ENCODE measurements around the gene MIER1.

MIER1 gene

DNA sequence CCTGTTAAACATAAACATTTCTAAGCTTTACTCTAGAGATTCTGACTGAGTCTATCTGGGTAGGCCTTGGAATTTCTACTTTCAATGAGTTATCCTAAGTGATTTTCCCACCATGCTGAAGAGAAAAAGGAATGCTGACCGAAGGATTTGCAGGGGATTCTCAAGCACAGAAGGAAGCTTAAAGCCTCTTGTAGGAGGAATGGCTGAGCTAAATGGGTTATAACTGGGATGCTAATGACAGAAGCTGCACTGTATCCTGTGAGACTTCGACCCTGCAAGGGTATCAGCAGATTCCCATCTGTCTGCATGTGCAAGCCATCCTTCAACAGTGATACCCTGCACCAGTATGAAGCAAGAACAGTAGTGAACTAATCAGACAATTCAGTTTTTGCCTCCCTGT, 93.8 kb downstream of the MIER1 start:
- Histone ChIP-seq H3K4me3 (ENCODE audit: low read depth in 1 of 2, low read length in 2 of 2) (no peak overlapping the region), H3K4me1 (ENCODE audit: control insufficient read depth in 1 of 2, insufficient read depth in 2 of 2, low read length in 2 of 2) (peaks cover 6 to 9% of the 10 kb centered on the region in 2 donors), H3K36me3 (ENCODE audit: control insufficient read depth in 1 of 2, insufficient read depth in 2 of 2, low read length in 2 of 2) (peaks cover 11 to 47% of the 10 kb centered on the region in 2 donors), H3K27ac (ENCODE audit: low read depth, low read length) (no peak overlapping the region), H3K27me3 (ENCODE audit: control insufficient read depth in 1 of 2, insufficient read depth in 2 of 2, low read length in 2 of 2) (no peaks in the 10 kb centered on the region), H3K9ac (ENCODE audit: low read depth in 1 of 2, low read length in 2 of 2) (no peak overlapping the region), H3K9me3 (ENCODE audit: control insufficient read depth in 1 of 2, low read length in 2 of 2) (no peaks in the 10 kb centered on the region)

DNA sequence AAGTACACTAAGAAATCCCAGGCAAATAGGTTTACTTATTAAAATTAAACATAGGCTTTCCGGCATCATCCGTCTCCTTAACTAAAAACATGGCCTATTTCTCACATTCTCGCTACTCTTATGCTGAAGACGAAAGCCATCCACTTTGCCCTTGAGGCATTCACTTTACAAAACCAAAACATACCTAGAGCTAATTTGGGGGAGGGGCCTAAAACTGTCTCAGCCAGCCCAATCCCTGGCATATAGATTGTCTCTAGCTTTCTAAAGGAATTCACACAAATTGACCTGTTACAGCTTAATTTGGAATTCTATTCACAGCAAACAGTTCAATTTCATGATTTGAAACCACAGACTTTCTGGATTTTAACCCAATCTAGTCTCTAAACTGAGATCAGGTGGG, 94.3 kb downstream of the MIER1 start:
- H3K4me3 ChIP-seq (ENCODE audit: low read depth in 1 of 2, low read length in 2 of 2) = no peak overlapping the region
- H3K4me1 ChIP-seq (ENCODE audit: control insufficient read depth in 1 of 2, insufficient read depth in 2 of 2, low read length in 2 of 2) = peaks cover 6 to 9% of the 10 kb centered on the region in 2 donors
- H3K27me3 ChIP-seq (ENCODE audit: control insufficient read depth in 1 of 2, insufficient read depth in 2 of 2, low read length in 2 of 2) = no peaks in the 10 kb centered on the region
- H3K36me3 ChIP-seq (ENCODE audit: control insufficient read depth in 1 of 2, insufficient read depth in 2 of 2, low read length in 2 of 2) = peaks cover 11 to 47% of the 10 kb centered on the region in 2 donors
- H3K9me3 ChIP-seq (ENCODE audit: control insufficient read depth in 1 of 2, low read length in 2 of 2) = no peaks in the 10 kb centered on the region
- H3K27ac ChIP-seq (ENCODE audit: low read depth, low read length) = no peak overlapping the region
- H3K9ac ChIP-seq (ENCODE audit: low read depth in 1 of 2, low read length in 2 of 2) = no peak overlapping the region

DNA sequence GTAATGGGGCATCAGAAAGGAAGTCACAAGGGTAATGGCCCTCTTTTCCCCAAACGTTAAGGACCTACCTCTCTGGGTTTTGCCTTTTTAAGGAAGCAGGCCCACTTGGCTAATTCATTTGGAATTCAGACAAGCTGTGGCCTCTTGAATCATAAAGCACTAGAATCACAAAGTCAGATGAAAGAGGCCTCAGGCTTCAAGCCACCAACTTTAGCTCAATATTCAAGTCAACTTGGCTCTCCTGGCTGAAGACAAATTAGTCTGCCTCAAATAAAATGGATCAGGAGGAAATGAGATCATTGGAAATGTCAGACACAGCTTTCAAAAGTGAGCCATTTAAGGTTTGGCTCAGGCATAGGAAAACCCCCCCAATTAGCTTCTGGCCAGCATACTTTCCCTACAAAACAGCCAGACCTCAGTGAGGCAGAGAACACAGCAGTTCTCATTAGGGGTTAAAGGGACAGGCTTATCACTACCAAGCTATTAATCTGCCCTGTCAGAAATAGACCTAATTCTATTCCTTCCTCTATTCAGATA, 94.9 kb downstream of the MIER1 start:
- Histone ChIP-seq H3K4me1 (ENCODE audit: control insufficient read depth in 1 of 2, insufficient read depth in 2 of 2, low read length in 2 of 2) (peaks cover 6 to 9% of the 10 kb centered on the region in 2 donors), H3K36me3 (ENCODE audit: control insufficient read depth in 1 of 2, insufficient read depth in 2 of 2, low read length in 2 of 2) (peaks cover 11 to 47% of the 10 kb centered on the region in 2 donors), H3K9ac (ENCODE audit: low read depth in 1 of 2, low read length in 2 of 2) (no peak overlapping the region), H3K4me3 (ENCODE audit: low read depth in 1 of 2, low read length in 2 of 2) (no peak overlapping the region), H3K27me3 (ENCODE audit: control insufficient read depth in 1 of 2, insufficient read depth in 2 of 2, low read length in 2 of 2) (no peaks in the 10 kb centered on the region), H3K27ac (ENCODE audit: low read depth, low read length) (no peak overlapping the region), H3K9me3 (ENCODE audit: control insufficient read depth in 1 of 2, low read length in 2 of 2) (no peaks in the 10 kb centered on the region)

DNA sequence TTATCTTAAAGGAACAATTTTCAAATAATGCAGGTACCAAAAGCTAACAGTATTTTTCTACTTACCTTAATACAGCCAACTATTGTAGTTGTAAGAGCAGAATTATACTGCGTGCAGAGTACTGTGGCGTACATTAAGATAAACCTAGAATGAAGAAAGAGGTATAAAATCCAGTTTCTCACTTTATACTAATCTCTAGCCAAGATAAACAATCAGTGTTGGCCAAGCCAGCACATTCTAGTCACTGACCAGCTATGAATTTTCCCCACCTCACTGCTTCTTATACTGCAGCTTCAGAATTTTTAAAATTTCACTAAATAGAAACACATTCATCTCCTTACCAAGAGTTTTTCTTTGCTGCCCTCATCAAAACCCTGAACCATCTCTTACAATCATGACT, 95.5 kb downstream of the MIER1 start:
- Histone ChIP-seq H3K9me3 (ENCODE audit: control insufficient read depth in 1 of 2, low read length in 2 of 2) (no peaks in the 10 kb centered on the region), H3K27me3 (ENCODE audit: control insufficient read depth in 1 of 2, insufficient read depth in 2 of 2, low read length in 2 of 2) (no peaks in the 10 kb centered on the region), H3K27ac (ENCODE audit: low read depth, low read length) (no peak overlapping the region), H3K9ac (ENCODE audit: low read depth in 1 of 2, low read length in 2 of 2) (no peak overlapping the region), H3K4me3 (ENCODE audit: low read depth in 1 of 2, low read length in 2 of 2) (no peak overlapping the region), H3K4me1 (ENCODE audit: control insufficient read depth in 1 of 2, insufficient read depth in 2 of 2, low read length in 2 of 2) (peaks cover 6 to 9% of the 10 kb centered on the region in 2 donors), H3K36me3 (ENCODE audit: control insufficient read depth in 1 of 2, insufficient read depth in 2 of 2, low read length in 2 of 2) (peaks cover 11 to 47% of the 10 kb centered on the region in 2 donors)

DNA sequence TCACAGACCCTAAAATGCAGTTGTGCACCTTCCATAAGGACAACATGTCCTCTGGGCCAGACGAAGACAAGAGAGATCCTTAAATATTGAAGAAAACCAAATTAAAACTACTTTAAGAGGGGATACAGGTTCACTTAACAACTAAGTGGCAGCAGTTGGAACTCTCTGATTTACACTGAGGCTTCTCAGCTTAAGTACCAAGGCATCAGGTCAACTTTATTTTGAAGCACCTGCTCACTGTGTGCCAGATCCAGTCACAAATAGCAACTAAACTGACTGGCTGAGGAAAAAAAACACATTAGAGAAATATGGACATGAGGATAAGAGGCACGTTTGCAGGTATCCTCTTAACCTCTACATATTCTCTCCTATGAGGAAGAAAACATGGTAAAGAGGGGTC, 96.0 kb downstream of the MIER1 start:
- Histone ChIP-seq H3K9me3 (ENCODE audit: control insufficient read depth in 1 of 2, low read length in 2 of 2) (no peaks in the 10 kb centered on the region), H3K9ac (ENCODE audit: low read depth in 1 of 2, low read length in 2 of 2) (no peak overlapping the region), H3K27me3 (ENCODE audit: control insufficient read depth in 1 of 2, insufficient read depth in 2 of 2, low read length in 2 of 2) (no peaks in the 10 kb centered on the region), H3K4me3 (ENCODE audit: low read depth in 1 of 2, low read length in 2 of 2) (no peak overlapping the region), H3K27ac (ENCODE audit: low read depth, low read length) (no peak overlapping the region), H3K36me3 (ENCODE audit: control insufficient read depth in 1 of 2, insufficient read depth in 2 of 2, low read length in 2 of 2) (peaks cover 11 to 47% of the 10 kb centered on the region in 2 donors), H3K4me1 (ENCODE audit: control insufficient read depth in 1 of 2, insufficient read depth in 2 of 2, low read length in 2 of 2) (peaks cover 6 to 9% of the 10 kb centered on the region in 2 donors)

DNA sequence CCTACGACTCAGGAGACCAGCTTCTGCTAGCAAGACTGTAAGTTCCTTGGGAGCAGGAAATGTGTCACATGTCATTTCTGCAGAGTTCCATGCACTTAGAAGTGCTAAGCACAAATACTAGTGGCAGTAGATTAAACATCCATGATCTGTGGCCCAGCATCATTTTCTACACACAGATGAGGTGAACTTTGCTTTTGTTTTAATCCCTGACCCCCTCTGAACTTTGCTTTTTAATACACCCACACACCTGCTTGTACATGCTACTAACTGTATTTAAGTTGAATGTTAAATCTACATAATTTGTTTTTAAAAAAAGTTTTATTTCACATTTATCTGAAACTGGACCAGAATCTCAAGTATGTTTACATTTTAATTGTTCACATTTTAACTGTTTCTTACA, 104.7 kb downstream of the MIER1 start:
- Histone ChIP-seq H3K9me3 (ENCODE audit: control insufficient read depth in 1 of 2, low read length in 2 of 2) (no peaks in the 10 kb centered on the region), H3K9ac (ENCODE audit: low read depth in 1 of 2, low read length in 2 of 2) (no peak overlapping the region), H3K27me3 (ENCODE audit: control insufficient read depth in 1 of 2, insufficient read depth in 2 of 2, low read length in 2 of 2) (no peaks in the 10 kb centered on the region), H3K27ac (ENCODE audit: low read depth, low read length) (no peak overlapping the region), H3K36me3 (ENCODE audit: control insufficient read depth in 1 of 2, insufficient read depth in 2 of 2, low read length in 2 of 2) (peaks cover 8 to 11% of the 10 kb centered on the region in 2 donors), H3K4me1 (ENCODE audit: control insufficient read depth in 1 of 2, insufficient read depth in 2 of 2, low read length in 2 of 2) (no peaks in the 10 kb centered on the region), H3K4me3 (ENCODE audit: low read depth in 1 of 2, low read length in 2 of 2) (no peak overlapping the region)

DNA sequence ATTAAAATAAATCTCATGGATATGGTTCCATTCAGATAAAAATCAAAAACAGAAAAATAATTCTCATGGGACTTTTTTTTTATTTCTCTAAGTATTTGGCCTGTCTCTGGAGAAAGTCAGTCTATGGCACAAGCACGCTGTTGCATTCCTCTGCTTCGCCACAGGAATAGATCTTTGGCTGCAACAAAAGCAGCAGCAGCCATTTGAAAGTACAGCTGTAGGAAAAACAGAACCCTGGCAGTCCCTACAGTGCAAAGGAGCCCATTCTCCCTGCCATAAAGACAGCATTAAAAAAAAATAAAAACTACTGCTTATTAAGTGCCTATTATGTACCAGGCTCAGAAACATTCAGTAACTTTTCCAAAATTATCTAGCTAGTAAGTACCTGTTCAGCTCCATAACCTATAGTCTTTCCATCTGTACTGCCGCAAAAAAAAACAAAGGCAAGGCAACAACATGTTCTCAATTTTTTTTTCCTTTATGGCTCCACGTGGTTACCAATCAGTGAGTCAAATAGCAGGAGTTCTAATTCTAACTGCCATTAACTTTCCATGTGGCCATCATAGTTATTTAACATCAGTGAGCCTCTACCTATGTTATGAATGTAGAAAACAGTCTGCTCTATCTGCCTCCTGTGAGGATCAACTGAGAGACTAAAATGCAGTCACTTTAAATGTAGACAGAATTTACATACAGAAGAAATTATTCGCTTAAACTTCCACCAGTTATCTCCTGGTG, 106.5 kb downstream of the MIER1 start:
- no peak overlapping the region for H3K27ac ChIP-seq (ENCODE audit: low read depth, low read length)

DNA sequence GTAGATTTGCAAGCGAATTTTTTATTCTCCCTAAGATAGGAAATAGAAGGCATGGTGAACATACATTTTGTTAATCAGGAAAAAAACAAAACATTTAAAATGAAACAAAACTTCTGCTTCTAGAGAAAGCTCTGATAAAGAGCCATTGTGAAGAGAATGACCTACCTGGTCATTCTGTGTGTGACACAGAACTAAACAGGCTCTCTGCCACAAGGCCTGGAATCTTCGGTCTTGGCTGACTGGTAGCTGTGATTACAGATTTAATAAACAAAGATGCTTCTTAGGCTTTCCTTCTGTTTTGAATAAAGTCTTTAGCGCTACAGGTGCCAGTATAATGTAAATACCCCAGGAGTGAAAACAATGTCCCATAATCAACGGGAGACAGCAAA, 107.1 kb downstream of the MIER1 start:
- H3K36me3 ChIP-seq (ENCODE audit: control insufficient read depth in 1 of 2, insufficient read depth in 2 of 2, low read length in 2 of 2) = peaks cover 7 to 15% of the 10 kb centered on the region in 2 donors
- no peaks in the 10 kb centered on the region for H3K27me3 ChIP-seq (ENCODE audit: control insufficient read depth in 1 of 2, insufficient read depth in 2 of 2, low read length in 2 of 2)
- no peak overlapping the region for H3K27ac ChIP-seq (ENCODE audit: low read depth, low read length)
- H3K9ac ChIP-seq (ENCODE audit: low read depth in 1 of 2, low read length in 2 of 2) = no peak overlapping the region
- no peaks in the 10 kb centered on the region for H3K9me3 ChIP-seq (ENCODE audit: control insufficient read depth in 1 of 2, low read length in 2 of 2)
- no peak overlapping the region for H3K4me3 ChIP-seq (ENCODE audit: low read depth in 1 of 2, low read length in 2 of 2)
- no peaks in the 10 kb centered on the region for H3K4me1 ChIP-seq (ENCODE audit: control insufficient read depth in 1 of 2, insufficient read depth in 2 of 2, low read length in 2 of 2)

More for the DNA sequence above, 106.5 kb downstream of the MIER1 start:
- H3K4me3 ChIP-seq (ENCODE audit: low read depth in 1 of 2, low read length in 2 of 2) = no peak overlapping the region
- no peaks in the 10 kb centered on the region for H3K27me3 ChIP-seq (ENCODE audit: control insufficient read depth in 1 of 2, insufficient read depth in 2 of 2, low read length in 2 of 2)
- H3K4me1 ChIP-seq (ENCODE audit: control insufficient read depth in 1 of 2, insufficient read depth in 2 of 2, low read length in 2 of 2) = no peaks in the 10 kb centered on the region
- no peaks in the 10 kb centered on the region for H3K9me3 ChIP-seq (ENCODE audit: control insufficient read depth in 1 of 2, low read length in 2 of 2)
- H3K36me3 ChIP-seq (ENCODE audit: control insufficient read depth in 1 of 2, insufficient read depth in 2 of 2, low read length in 2 of 2) = peaks cover 7 to 13% of the 10 kb centered on the region in 2 donors
- no peak overlapping the region for H3K9ac ChIP-seq (ENCODE audit: low read depth in 1 of 2, low read length in 2 of 2)
